ENCODE measurements around the gene CFP. TPM values are rescaled to one million over a fixed set of nuclear protein-coding genes. Genes with fewer than 3 reads are reported as not detected.

CFP gene
- total RNA-seq, 1 donor from 2014 or later, result 0.06 TPM

- Histone ChIP-seq H3K27me3 (no peaks in the 10 kb centered on the region), H3K4me1 (no peaks in the 10 kb centered on the region), H3K9ac (no peak overlapping the region), H3K27ac (no peak overlapping the region), H3K4me2 (no peak overlapping the region), H2AFZ (replicated peaks) (no peak overlapping the region), H3K36me3 (no peaks in the 10 kb centered on the region), H3F3A (ENCODE audit: low read depth) (no peaks in the 10 kb centered on the region), H3K4me3 (no peak overlapping the region), H3K9me3 (ENCODE audit: low read depth) (no peaks in the 10 kb centered on the region), H3K79me2 (ENCODE audit: low read depth) (no peaks in the 10 kb centered on the region), H4K20me1 (ENCODE audit: low read depth) (no peaks in the 10 kb centered on the region)
- Mint-ChIP-seq H3K4me3 (no peak overlapping the region), H3K4me1 (peaks cover 10% of the 10 kb centered on the region), H3K27ac (no peak overlapping the region), H3K9me3 (peaks cover 14% of the 10 kb centered on the region), H3K27me3 (ENCODE audit: insufficient read depth, low read depth) (peaks cover 7% of the 10 kb centered on the region), H3K36me3 (no peaks in the 10 kb centered on the region)
- no peak for TF ChIP-seq EZH2 (IDR thresholded peaks at IDR 0.05)
- no peak for TF ChIP-seq EZH2phosphoT487 (IDR thresholded peaks at IDR 0.05)
- no peak for TF ChIP-seq CTCF (IDR thresholded peaks at IDR 0.05)
- no peak for DNase-seq (ENCODE audit: low spot score)
Observed at GRCh38 chrX:47579537-47579936, 50.2 kb downstream of the CFP start.

- Mint-ChIP-seq H3K4me3 (no peak overlapping the region), H3K27ac (no peak overlapping the region), H3K9me3 (peaks cover 14% of the 10 kb centered on the region), H3K27me3 (ENCODE audit: insufficient read depth, low read depth) (peaks cover 7% of the 10 kb centered on the region), H3K36me3 (no peaks in the 10 kb centered on the region), H3K4me1 (peaks cover 11% of the 10 kb centered on the region)
- no peaks in the 10 kb centered on the region for H3K9me3 ChIP-seq (ENCODE audit: low read depth)
- H3K4me3 ChIP-seq, result no peak overlapping the region
- no peak overlapping the region for H2AFZ ChIP-seq (replicated peaks)
- TF ChIP-seq CTCF (IDR thresholded peaks at IDR 0.05), result no peak
- no peak for TF ChIP-seq EZH2 (IDR thresholded peaks at IDR 0.05)
- no peak for TF ChIP-seq EZH2phosphoT487 (IDR thresholded peaks at IDR 0.05)
- H3K79me2 ChIP-seq (ENCODE audit: low read depth), result no peaks in the 10 kb centered on the region
- no peak for DNase-seq (ENCODE audit: low spot score)
- no peaks in the 10 kb centered on the region for H3K36me3 ChIP-seq
- no peak overlapping the region for H3K4me2 ChIP-seq
- H3K27me3 ChIP-seq, result no peaks in the 10 kb centered on the region
- no peak overlapping the region for H3K27ac ChIP-seq
- no peaks in the 10 kb centered on the region for H3K4me1 ChIP-seq
- H3F3A ChIP-seq (ENCODE audit: low read depth), result peaks cover 1% of the 10 kb centered on the region
- H3K9ac ChIP-seq, result no peak overlapping the region
- H4K20me1 ChIP-seq (ENCODE audit: low read depth), result no peaks in the 10 kb centered on the region
Observed at GRCh38 chrX:47578692-47579091, 51.0 kb downstream of the CFP start.

- Histone ChIP-seq H3K9me3 (ENCODE audit: low read depth) (no peaks in the 10 kb centered on the region), H3K4me2 (no peak overlapping the region), H3K9ac (no peak overlapping the region), H4K20me1 (ENCODE audit: low read depth) (no peaks in the 10 kb centered on the region), H3K4me3 (no peak overlapping the region), H3K4me1 (peaks cover 6% of the 10 kb centered on the region), H3F3A (ENCODE audit: low read depth) (peaks cover 9% of the 10 kb centered on the region), H3K27me3 (no peaks in the 10 kb centered on the region), H3K79me2 (ENCODE audit: low read depth) (no peaks in the 10 kb centered on the region), H3K27ac (no peak overlapping the region), H3K36me3 (no peaks in the 10 kb centered on the region), H2AFZ (replicated peaks) (no peak overlapping the region)
- no peak for TF ChIP-seq CTCF (IDR thresholded peaks at IDR 0.05)
- TF ChIP-seq EZH2 (IDR thresholded peaks at IDR 0.05), result no peak
- no peak for TF ChIP-seq EZH2phosphoT487 (IDR thresholded peaks at IDR 0.05)
- H3K4me1 Mint-ChIP-seq, result peaks cover 16% of the 10 kb centered on the region
- H3K4me3 Mint-ChIP-seq, result no peak overlapping the region
- no peak overlapping the region for H3K27ac Mint-ChIP-seq
- H3K27me3 Mint-ChIP-seq (ENCODE audit: insufficient read depth, low read depth), result peaks cover 12% of the 10 kb centered on the region
- no peaks in the 10 kb centered on the region for H3K36me3 Mint-ChIP-seq
- peaks cover 21% of the 10 kb centered on the region for H3K9me3 Mint-ChIP-seq
- DNase-seq (ENCODE audit: low spot score), result no peak
Observed at GRCh38 chrX:47577901-47578300, 51.8 kb downstream of the CFP start.
